B cell (primary cell): Measurements from ENCODE around the gene CLEC18B.
"Not testable (repeated sequence)": the region's sequence is repeated elsewhere in the genome, so short reads cannot be mapped to it uniquely, and the experiment has no call there.

Experiments
- EZH2 ChIP-seq: IDR thresholded peaks from 2 replicates; pipeline ENCODE4 v1.6.1; 2012; ENCODE audit warnings: borderline replicate concordance, low read depth, mild to moderate bottlenecking, moderate library complexity, low read length; ENCODE audit not compliant: insufficient read depth, poor library complexity, severe bottlenecking
- TF ChIP-seq, protein P1 (sequence below): fragments of 200-600 bp; IDR thresholded peaks from one replicate; pipeline ENCODE4 v1.8.0; 2022; ENCODE audit warnings: antibody characterized with exemption, mild to moderate bottlenecking

DNA sequence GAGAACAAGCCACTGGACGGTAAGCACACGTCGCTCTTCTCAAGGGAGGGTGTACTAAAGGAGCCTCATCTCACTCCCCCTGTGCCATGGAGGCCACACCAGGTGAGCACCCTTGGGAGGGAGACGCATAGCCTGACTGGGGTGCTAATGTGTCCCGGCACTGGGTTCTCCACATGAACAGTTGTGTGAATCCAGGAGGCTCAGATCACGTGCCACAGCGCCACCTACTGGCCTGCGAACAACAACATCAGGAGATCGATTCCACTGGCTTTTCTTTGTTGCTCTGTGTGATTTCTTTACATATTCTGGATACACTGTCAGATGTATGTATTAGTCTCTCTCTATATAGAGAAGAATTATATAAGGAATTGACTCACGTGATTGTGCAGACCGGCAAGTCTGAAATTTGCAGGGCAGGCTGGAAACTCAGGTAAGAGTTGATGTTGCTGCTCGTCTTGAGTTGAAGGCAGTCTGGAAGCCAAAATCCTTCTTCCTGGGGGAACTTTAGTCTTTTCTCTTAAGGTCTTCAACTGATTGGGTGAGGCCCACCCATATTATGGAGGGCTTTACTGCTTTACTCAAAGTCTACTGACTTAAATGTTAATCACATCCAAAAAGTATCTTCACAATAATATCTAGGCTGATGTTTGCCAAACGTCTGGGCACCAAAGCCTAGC, 8.9 kb upstream of the CLEC18B start:
- TF ChIP-seq, protein P1, sequence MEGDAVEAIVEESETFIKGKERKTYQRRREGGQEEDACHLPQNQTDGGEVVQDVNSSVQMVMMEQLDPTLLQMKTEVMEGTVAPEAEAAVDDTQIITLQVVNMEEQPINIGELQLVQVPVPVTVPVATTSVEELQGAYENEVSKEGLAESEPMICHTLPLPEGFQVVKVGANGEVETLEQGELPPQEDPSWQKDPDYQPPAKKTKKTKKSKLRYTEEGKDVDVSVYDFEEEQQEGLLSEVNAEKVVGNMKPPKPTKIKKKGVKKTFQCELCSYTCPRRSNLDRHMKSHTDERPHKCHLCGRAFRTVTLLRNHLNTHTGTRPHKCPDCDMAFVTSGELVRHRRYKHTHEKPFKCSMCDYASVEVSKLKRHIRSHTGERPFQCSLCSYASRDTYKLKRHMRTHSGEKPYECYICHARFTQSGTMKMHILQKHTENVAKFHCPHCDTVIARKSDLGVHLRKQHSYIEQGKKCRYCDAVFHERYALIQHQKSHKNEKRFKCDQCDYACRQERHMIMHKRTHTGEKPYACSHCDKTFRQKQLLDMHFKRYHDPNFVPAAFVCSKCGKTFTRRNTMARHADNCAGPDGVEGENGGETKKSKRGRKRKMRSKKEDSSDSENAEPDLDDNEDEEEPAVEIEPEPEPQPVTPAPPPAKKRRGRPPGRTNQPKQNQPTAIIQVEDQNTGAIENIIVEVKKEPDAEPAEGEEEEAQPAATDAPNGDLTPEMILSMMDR, result peak; percentile 81
- not testable (repeated sequence) for TF ChIP-seq EZH2
